HepG2 (cell line): ENCODE data around the gene ACSS1. TPM values are rescaled to one million over a fixed set of nuclear protein-coding genes. Genes with fewer than 3 reads are reported as not detected.

Experiments used
- BORCS8-MEF2B ChIP-seq: sonication (generic); formaldehyde crosslinking; IDR thresholded peaks from 2 replicates; pipeline ENCODE4 v1.8.0; 2022; ENCODE audit warnings: mild to moderate bottlenecking, missing genetic modification reagents
- FOXC1 ChIP-seq: sonication (generic); formaldehyde crosslinking; IDR thresholded peaks from 2 replicates; pipeline ENCODE4 v1.8.0; 2022; ENCODE audit warnings: mild to moderate bottlenecking, missing genetic modification reagents, borderline replicate concordance
- HNF4G ChIP-seq, 2 experiments: sonication (generic) in 1 of 2; formaldehyde crosslinking in 1 of 2; IDR thresholded peaks; 2 replicates each; pipeline versions ENCODE4 v1.4.0 to v1.6.1; 2011 to 2020; ENCODE audit warnings: borderline replicate concordance in 2 of 2, low read depth in 2 of 2, mild to moderate bottlenecking in 2 of 2, low read length in 1 of 2, missing genetic modification reagents in 1 of 2, moderate library complexity in 1 of 2
- NFE2 ChIP-seq: sonication (generic); formaldehyde crosslinking; IDR thresholded peaks from 2 replicates; pipeline ENCODE4 v1.4.0; 2020; ENCODE audit warnings: missing genetic modification reagents
- PRDM4 ChIP-seq: sonication (generic); formaldehyde crosslinking; IDR thresholded peaks from 2 replicates; pipeline ENCODE4 v1.9.0; 2021; ENCODE audit warnings: missing genetic modification reagents, borderline replicate concordance
- SP2 ChIP-seq: sonication (generic); formaldehyde crosslinking; IDR thresholded peaks from 2 replicates; pipeline ENCODE4 v1.5.1; 2020; ENCODE audit warnings: mild to moderate bottlenecking, missing genetic modification reagents
- THAP11 ChIP-seq: IDR thresholded peaks from 2 replicates; pipeline ENCODE4 v1.6.1; 2016; ENCODE audit warnings: missing biosample characterization, missing genetic modification reagents
- TRAFD1 ChIP-seq: sonication (generic); formaldehyde crosslinking; IDR thresholded peaks from 2 replicates; pipeline ENCODE4 v1.5.1; 2020; ENCODE audit warnings: missing genetic modification reagents, mild to moderate bottlenecking, borderline replicate concordance
- ZIK1 ChIP-seq: sonication (generic); formaldehyde crosslinking; IDR thresholded peaks from 2 replicates; pipeline ENCODE4 v1.5.0; 2020; ENCODE audit warnings: mild to moderate bottlenecking, low read depth, missing genetic modification reagents, borderline replicate concordance
- ZNF646 ChIP-seq: sonication (generic); formaldehyde crosslinking; IDR thresholded peaks from 2 replicates; pipeline ENCODE4 v1.9.0; 2021; ENCODE audit warnings: mild to moderate bottlenecking, missing genetic modification reagents
- ZNF773 ChIP-seq: sonication (generic); formaldehyde crosslinking; IDR thresholded peaks from 2 replicates; pipeline ENCODE4 v1.4.0; 2020; ENCODE audit warnings: missing genetic modification reagents, borderline replicate concordance
- polyA plus RNA-seq, 8 experiments: library from polyadenylated mRNA; depleted of rRNA in 3 of 8; stranded (reverse) in 7 of 8; unstranded in 1 of 8; fragments of >200 nt; fragmentation: Illumina TruSeq in 4 of 8; extraction: Trizol in 4 of 8; gene quantifications; 2 replicates each; pipeline versions ENCODE4 v1.2.1 to v1.2.3, GENCODE V29; 2011 to 2016; ENCODE audit warnings: low read depth in 4 of 8, missing spikeins in 1 of 8, mixed read lengths in 1 of 8; ENCODE audit not compliant: insufficient read depth in 1 of 8
- total RNA-seq, 5 experiments: library from RNA; depleted of rRNA; stranded (reverse); fragments of >200 nt; fragmentation: Illumina TruSeq; extraction: Trizol; gene quantifications; 2 replicates each; pipeline ENCODE4 v1.2.3, GENCODE V29; 2016; ENCODE audit warnings: low read depth in 1 of 5
- TF ChIP-seq, protein P1 (sequence below): IDR thresholded peaks from 2 replicates; pipeline ENCODE4 v1.4.0; 2020; ENCODE audit warnings: mild to moderate bottlenecking, missing genetic modification reagents

The ACSS1 gene
- total and polyA plus RNA-seq, 2 of the 13 experiments (the other 11 are each of a cell fraction or from before 2014, with no cell fraction given): 15.2 to 41.6 TPM

- TF ChIP-seq HNF4G (IDR thresholded peaks at IDR 0.05; ENCODE audit: borderline replicate concordance, low read depth, low read length) (peak; percentile 44; the same call in 1 of the 2 replicates), HNF4G (CRISPR knock-in tag; IDR thresholded peaks at IDR 0.05; ENCODE audit: borderline replicate concordance, low read depth) (no peak), ZNF773 (CRISPR knock-in tag) (peak; percentile 73; the same call in 1 of the 2 replicates), THAP11 (CRISPR knock-in tag) (peak; percentile 39; the same call in 1 of the 2 replicates), ZNF646 (CRISPR knock-in tag) (no peak), FOXC1 (CRISPR knock-in tag) (no peak), BORCS8-MEF2B (CRISPR knock-in tag) (no peak), ZIK1 (no peak), NFE2 (CRISPR knock-in tag) (no peak), TRAFD1 (CRISPR knock-in tag) (no peak), SP2 (no peak), PRDM4 (CRISPR knock-in tag) (no peak)
- TF ChIP-seq, protein P1, sequence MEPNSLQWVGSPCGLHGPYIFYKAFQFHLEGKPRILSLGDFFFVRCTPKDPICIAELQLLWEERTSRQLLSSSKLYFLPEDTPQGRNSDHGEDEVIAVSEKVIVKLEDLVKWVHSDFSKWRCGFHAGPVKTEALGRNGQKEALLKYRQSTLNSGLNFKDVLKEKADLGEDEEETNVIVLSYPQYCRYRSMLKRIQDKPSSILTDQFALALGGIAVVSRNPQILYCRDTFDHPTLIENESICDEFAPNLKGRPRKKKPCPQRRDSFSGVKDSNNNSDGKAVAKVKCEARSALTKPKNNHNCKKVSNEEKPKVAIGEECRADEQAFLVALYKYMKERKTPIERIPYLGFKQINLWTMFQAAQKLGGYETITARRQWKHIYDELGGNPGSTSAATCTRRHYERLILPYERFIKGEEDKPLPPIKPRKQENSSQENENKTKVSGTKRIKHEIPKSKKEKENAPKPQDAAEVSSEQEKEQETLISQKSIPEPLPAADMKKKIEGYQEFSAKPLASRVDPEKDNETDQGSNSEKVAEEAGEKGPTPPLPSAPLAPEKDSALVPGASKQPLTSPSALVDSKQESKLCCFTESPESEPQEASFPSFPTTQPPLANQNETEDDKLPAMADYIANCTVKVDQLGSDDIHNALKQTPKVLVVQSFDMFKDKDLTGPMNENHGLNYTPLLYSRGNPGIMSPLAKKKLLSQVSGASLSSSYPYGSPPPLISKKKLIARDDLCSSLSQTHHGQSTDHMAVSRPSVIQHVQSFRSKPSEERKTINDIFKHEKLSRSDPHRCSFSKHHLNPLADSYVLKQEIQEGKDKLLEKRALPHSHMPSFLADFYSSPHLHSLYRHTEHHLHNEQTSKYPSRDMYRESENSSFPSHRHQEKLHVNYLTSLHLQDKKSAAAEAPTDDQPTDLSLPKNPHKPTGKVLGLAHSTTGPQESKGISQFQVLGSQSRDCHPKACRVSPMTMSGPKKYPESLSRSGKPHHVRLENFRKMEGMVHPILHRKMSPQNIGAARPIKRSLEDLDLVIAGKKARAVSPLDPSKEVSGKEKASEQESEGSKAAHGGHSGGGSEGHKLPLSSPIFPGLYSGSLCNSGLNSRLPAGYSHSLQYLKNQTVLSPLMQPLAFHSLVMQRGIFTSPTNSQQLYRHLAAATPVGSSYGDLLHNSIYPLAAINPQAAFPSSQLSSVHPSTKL: peak; percentile 85
These were observed 25.3 kb downstream of the ACSS1 start (continued) for GRCh38 chr20:25032478-25033264.
